Measurements from ENCODE around the gene SENP7.
A peak's percentile ranks its signal among the peaks of the same experiment; 100 is the strongest.
"Not testable (repeated sequence)": the region's sequence is repeated elsewhere in the genome, so short reads cannot be mapped to it uniquely, and the experiment has no call there.

SENP7 gene, protein sequence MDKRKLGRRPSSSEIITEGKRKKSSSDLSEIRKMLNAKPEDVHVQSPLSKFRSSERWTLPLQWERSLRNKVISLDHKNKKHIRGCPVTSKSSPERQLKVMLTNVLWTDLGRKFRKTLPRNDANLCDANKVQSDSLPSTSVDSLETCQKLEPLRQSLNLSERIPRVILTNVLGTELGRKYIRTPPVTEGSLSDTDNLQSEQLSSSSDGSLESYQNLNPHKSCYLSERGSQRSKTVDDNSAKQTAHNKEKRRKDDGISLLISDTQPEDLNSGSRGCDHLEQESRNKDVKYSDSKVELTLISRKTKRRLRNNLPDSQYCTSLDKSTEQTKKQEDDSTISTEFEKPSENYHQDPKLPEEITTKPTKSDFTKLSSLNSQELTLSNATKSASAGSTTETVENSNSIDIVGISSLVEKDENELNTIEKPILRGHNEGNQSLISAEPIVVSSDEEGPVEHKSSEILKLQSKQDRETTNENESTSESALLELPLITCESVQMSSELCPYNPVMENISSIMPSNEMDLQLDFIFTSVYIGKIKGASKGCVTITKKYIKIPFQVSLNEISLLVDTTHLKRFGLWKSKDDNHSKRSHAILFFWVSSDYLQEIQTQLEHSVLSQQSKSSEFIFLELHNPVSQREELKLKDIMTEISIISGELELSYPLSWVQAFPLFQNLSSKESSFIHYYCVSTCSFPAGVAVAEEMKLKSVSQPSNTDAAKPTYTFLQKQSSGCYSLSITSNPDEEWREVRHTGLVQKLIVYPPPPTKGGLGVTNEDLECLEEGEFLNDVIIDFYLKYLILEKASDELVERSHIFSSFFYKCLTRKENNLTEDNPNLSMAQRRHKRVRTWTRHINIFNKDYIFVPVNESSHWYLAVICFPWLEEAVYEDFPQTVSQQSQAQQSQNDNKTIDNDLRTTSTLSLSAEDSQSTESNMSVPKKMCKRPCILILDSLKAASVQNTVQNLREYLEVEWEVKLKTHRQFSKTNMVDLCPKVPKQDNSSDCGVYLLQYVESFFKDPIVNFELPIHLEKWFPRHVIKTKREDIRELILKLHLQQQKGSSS

DNA sequence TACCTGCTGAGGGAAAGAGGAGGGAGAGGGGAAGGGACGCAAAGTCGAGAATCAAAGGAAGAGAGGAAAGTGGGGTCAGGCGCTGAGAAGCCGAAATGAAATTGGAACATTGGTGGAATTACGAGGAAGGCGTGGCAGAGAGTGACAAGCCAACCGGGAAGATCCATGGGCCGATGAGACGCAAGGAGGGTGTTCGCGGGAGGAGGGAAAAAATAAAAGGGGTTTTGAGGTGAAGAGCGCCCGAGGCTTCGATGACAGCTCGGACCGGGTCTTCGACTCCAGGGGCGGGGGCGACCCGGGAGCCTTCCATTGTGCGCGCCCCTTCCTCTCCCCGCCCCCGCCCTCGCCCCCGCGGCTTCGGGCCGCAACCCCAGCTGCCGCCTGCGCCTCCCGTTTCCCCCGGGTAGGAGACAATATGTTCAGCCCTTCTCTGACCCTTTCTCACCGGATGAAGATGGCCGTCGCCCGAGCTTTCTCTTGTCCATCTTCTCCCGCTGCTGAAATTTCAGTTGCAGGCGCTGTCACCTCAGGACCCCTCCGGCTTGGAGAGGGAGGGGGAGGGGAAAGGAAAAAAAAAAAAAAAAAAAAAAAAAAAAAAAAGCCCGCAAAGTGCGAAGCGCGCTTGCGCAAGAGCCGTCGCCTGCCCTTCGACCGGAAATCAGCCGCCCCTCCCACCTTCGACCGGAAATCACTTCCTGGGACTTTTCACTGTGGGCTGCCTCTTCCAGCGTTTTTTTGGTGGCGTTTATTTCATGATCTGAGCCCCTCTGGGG, at the start of gene SENP7:
TSS of gene SENP7 (minus strand) at position 567 of the 773 bp plus-strand sequence. CDS start at position 485, 82 bp downstream.
- peak; percentile 88 to 90 for DNase-seq

DNA sequence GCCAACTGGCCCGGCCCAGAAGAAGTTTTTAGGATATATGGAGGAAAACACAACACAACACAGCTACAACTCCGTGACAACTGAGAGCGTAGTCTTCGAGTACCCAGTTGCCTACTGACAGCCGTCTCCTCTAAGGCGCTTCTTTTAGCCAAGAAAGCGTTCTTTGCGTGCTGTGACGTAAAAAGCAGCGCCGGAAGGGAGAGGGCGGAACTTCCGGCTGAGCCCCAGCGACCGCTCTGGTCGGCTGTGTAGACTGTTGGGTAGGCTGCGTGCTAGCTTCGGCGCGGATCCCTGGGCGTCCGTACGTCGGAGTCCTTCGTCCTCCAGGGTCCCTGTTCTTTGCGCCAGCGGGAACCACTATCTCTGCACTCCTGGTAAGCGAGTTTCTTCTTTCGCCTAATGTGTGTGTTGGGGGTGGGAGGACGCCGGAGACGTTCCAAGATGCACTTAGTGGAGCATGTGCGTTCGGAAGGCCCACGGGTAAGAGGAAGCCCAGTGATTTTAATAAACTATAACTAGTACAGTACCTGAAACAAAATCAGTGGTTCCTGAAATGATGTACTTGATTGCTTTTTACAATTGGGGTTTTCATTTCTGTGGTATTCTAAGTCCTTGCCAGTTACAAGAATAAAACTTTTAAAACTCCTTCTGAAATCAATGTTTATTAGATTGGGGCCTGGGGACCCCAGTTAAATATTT, 48.8 kb upstream of the SENP7 start, which contains the start of gene TRMT10C:
TSS of gene TRMT10C (plus strand) at position 239 of the 699 bp plus-strand sequence. CDS start 2,914 bp downstream, outside the sequence.
- DNase-seq = peak; percentile 91 to 97

DNA sequence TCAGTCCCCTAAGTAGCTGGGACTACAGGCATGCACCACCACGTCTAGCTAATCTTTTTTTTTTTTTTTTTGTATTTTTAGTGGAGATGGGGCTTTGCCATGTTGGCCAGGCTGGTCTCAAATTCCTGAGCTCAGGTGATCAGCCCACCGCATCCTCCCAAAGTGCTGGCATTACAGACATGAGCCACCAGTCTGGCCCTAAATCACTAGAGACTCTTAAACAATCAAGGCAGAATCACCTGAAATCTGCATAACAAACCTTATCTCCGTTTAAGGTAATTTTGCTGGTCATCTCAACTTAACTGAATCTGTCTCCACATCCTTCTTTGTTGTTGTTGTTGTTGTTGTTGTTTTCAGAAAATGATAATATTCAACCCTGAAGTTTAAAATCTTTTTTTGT, 43.1 kb upstream of the SENP7 start:
- DNase-seq = no peak

DNA sequence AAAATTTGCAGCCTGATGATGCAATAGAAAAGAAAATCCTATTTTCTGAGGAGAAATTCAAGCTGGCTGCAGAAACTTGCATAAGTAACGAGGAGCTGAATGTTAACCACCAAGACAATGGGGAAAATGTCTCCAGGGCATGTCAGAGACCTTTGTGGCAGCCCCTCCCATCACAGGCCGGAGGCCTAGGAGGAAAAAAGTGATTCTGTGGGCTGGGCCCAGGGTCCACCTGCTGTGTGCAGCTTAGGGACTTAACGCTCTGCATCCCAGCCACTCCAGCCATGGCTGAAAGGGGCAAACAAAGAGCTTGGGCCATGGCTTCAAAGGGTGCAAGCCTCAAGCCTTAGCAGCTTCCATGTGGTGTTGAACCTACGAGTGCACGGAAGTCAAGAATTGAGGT, 40.4 kb upstream of the SENP7 start:
- DNase-seq = not testable (repeated sequence)

DNA sequence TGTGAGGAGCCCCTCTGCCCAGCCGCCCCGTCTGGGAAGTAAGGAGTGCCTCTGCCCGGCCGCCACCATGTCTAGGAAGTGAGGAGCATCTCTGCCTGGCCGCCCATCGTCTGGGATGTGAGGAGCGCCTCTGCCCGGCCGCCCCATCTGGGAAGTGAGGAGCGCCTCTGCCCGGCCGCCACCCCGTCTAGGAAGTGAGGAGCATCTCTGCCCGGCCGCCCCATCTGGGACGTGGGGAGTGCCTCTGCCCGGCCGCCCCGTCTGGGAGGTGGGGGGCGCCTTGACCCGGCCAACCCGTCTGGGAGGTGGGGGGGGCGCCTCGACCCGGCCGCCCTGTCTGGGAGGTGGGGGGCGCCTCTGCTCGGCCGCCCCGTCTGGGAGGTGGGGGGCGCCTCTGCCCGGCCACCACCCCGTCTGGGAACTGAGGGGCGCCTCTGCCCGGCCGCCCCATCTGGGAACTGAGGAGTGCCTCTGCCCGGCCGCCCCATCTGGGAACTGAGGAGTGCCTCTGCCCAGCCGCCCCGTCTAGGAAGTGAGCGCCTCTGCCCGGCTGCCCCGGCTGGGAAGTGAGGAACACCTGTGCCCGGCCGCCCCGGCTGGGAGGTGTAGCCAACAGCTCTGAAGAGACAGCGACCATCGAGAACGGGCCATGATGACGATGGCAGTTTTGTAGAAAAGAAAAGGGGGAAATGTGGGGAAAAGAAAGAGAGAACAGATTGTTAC, 38.5 kb upstream of the SENP7 start:
- DNase-seq = not testable (repeated sequence)

DNA sequence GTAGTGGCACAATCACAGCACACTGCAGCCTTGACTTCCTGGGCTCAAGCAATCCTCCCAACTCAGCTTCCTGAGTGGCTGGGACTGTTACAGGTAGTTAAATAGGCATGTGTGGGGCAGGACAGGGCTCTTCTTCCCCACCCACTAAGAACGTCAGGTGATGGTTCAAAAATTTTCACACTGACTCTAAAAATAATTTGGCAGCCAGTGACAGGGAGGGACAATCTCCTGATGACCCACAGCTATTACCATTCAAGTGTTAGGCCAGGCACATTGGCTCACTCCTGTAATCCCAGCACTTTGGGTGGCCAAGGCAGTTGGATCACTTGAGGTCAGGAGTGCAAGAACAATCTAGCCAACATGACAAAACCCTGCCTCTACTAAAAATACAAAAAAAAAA, 36.5 kb upstream of the SENP7 start:
- DNase-seq = no peak

DNA sequence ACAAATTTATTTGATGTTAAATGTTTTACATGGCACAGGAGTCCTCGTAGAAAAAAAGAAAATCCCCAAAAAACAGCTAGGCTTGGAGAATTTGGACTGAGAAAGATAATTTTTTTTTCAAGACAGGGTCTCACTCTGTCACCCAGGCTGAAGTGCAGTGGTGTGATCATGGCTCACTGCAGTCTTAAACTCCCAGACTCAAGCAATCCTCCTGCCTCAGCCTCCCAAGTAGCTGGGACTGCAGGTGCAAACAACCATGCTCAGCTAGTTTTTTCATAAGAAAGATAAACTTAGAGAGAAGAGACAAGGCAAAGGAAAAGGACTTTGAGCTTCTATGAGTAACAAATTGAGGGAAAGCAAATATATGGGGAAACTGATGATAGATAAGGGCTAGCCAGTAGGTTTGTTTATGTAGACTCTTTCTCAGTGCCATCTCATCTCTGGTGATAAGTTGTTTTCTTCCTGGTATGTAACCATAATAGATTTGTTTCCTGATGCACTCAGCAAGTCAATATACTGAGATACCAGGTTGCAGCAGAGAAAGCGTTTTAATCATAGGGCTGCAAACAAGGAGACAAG, 35.6 kb upstream of the SENP7 start:
- DNase-seq = no peak

DNA sequence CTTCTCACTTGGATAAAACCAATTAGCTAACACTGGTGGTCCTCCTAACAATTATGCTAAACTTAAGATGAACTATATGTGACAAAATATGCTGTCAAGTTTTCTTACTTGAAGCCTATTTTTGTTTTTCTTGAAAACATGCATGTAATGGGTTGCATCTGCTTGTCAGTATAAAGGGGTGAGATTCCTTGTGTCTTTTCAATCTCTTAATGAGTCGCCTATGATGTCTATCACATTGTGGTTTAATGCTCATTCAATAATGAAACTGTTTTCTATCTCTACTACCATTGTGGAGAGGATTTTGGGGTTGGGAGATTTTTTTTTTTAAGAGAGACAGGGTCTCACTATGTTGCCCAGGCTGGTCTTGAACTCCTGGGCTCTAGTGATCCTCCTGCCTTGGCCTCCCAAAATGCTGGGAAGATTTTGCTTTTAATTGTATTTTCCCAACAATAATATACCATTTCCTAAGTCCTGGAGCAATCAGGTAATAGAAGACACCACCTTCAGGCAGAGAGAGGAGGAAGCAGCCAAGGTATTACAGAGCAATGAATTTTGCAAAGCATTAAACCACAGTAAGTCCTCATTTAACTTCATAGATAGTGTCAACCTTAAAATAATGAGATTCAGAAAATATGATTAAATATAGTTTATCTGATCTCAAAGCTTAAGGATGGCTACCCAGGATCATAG, 31.3 kb upstream of the SENP7 start:
- no peak for DNase-seq

DNA sequence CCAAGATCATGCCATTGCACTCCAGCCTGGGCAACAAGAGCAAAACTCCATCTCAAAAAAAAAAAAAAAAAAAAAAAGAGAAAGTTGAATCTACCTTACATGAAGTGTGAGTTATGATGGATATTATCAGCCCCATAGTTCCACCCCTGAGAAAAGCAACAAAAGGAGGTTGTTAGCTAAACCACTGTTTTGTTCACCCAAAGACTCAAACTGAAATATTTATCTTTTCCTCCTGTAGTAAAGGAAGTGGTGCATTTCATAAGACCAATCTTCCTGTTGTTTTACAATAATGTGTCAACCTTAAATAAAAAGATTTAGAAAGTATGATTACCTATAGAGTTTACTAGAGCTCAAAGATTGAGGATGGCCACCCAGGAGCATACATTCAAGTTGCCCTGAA, 29.9 kb upstream of the SENP7 start:
- DNase-seq = no peak

DNA sequence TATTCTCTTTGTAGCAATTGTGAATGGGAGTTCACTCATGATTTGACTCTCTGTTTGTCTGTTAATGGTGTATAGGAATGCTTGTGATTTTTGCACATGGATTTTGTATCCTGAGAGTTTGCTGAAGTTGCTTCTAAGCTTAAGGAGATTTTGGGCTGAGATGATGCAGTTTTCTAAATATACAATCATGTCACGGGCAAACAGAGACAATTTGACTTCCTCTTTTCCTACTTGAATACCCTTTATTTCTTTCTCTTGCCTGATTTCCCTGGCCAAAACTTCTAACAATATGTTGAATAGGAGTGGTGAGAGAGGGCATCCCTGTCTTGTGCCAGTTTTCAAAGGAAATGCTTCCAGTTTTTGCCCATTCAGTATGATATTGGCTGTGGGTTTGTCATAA, 23.9 kb upstream of the SENP7 start:
- DNase-seq = not testable (repeated sequence)

DNA sequence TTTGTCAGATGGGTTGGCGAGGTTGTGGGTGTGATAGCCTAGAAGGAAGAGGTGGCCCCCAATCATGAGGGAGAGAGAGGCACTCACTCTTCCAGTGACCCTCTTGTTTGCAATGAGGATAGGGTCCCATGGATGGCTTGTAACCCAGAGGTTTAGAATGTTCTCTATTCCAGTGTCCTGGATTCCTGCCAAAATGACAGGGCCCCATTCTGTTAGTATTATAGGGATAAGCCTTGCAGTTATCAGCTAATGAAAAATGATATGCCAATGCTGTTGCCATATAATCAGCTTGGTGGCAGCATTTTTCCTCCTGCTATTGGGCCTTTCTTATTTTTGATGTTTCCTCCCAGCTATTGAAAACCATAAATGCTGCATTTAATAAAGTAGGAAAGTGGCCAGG, 23.3 kb upstream of the SENP7 start:
- DNase-seq = no peak

DNA sequence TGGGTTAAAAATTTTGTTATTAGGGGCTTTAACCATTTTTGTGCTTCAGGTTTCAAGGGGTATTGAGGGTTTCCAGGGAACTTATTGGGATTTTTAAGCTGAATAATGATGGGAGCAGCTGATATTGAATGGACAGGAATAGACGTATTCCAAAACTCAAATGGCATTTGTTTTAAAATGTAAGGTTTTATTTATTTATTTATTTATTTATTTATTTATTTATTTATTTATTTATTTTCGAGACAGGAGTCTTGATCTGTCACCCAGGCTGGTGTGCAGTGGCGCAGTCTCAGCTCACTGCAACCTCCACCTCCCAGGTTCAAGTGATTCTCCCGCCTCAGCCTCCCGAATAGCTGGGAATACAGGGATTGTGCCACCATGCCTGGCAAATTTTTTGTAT, 22.2 kb upstream of the SENP7 start:
- no peak for DNase-seq

DNA sequence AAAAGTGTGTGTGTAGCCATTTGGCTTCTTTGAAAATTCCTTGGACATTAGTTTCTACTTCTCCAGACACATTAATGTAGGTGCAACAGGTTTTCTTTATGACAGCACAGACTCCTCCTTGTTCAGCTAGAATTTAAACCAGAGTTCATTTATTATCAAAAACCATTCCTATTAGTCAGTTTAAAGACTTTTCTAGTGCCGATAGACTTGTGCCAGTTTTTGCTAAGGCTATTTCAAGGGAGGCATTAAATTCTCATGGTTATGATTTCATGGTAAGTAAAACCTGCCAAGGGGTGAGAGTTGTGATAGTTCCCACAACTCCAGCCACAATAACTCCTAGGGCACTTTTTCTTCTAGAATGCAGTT, 20.6 kb upstream of the SENP7 start:
- DNase-seq = no peak

DNA sequence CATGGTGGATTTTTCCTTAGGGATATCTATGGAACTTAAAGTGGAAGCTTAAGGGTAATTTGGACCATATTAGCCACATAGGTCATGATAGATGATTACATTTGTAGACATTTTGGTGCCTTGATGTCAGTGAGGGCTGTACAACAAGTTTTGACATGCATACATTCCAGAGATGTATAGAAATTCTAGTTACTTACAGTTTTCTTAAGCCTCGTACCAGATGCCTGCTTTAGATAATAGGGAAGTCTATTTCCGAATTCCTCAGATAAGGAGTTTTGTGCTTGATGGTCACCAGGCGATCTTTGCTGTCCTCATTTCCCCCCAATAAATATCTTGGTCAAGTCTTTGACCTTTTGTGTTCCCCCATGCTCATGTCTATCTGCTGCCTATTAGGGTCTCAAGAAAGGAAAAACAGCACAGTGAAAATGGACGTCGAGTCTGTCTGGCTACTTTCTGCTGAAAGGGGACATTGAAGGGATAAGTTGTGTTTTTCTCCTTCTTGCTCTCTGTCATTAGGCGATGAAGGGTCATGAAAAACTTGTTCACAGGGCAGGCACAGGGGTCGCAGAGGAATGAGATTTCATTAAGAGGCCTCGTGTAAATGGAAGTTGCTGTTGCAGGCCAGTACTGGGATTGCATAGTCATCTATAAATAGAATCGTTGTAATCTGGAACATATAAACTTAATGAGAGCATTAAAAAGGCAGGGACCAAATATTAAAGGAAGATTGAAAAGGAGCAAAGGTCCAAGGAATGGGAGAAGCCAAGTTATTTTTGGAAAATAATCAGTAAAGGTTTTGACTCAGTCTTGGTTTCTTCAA, 20.0 kb upstream of the SENP7 start:
- DNase-seq = no peak

DNA sequence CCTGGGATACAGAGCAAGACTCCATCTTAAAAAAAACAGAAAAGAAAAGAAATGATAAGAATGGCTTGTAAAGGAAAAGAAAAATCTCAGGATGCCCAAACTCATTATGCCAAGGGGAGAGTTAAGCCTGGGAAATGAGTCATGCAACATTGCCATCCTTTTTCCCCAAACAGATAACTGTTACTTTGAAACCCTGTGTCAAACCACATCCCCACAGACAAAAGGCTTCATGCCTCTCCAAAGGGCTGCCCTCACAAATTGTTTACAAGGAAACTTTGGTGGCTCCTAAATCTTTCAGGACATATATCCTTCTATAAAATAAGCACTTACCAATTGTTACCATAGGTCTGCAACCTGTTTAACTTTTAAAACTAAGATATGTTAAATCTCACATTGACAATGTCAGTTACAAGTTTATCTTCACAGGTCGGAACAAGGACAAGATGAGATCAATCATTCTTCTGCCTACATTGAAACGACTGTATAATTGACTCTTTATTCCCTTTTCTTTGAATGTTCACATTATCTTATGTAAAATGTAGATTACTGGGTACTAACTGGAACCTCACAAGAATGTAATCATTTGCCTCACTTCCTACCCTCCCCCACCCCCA, 18.6 kb upstream of the SENP7 start:
- no peak for DNase-seq

DNA sequence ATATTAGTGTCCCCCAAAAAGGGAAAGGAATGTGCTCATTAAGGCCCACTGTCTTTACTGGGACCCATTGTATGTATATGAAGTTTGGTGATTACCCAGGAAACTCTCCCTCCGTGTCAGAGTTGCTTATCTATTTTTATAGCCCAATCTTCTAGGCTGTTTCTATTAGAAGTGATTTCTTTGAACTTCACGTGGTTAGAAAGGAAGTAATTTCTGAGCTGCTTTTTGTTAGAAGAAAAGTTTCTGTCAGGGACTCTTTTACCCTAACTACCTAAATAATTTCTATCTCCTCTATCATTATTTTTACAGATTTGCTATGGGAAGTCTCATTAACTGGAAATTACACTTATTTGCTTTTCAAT, 17.7 kb upstream of the SENP7 start:
- DNase-seq = no peak

DNA sequence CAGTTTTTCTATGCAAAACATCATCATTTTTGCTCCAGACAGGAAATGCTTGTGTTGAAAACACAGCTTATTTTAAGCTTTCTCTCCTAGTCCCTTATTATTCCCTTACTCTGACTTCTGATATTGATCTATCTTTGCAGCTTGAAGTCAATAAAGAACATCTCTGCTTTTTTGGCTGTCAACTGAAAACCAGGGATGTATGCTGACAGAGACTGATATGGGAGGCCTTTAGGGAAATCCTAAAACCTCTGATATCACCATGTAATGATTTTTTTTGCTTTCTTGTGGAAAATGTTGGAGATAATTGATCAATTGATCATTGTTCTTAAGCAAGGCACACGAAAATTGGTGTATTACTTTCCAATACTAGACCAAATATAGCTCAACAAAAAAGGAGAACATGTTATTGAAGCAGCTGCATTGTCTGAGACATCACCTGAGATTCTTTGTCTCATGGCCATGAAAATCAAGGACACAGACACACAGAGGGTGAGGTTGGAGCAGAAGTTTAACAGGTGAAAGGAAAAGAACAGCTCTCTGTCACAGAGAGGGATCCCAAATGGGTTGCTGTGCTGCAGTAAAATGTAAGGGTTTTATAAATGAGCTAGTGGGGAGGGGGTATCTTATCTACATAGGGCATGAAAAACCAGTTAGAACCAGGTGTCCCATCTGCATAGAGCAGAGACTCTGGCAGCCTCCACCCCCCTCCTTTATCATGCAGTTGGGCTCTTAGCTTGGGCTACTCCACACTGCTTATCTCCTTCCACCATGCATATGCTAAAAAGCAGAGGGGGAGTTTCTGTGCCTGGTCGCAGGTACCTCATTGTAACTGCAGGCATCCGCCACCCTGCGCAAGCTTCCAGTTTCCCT, 17.0 kb upstream of the SENP7 start:
- DNase-seq = no peak

DNA sequence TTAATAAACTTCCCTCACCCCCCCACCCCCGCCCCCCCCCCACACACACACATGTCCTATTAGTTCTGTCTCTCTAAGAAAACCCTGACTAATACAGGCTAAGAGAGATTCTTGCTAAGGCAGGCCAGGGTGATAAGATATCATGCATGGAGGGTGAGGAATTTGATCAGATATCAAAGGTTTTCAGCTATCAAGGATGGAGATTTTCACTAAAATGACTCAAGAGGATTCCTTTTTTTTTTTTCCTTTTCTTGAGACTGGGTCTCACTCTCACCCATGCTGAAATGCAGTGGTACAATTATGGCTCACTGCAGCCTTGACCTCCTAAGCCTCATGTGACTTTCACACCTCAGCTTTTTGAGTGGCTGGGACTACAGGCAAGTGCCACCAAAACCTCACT, 14.9 kb upstream of the SENP7 start:
- DNase-seq = no peak
